HEK293 (cell line): ENCODE data around the gene YPEL4.

ENCODE experiments used
- CTCF ChIA-PET: fragments of 350-600 bp; formaldehyde crosslinking; extraction: SDS; loops from one replicate; lab custom pipeline; 2021; ENCODE audit warnings: antibody characterized with exemption; lab: Yijun Ruan, JAX
- POLR2A ChIA-PET: fragments of 300-600 bp; formaldehyde crosslinking; extraction: SDS; loops from one replicate; lab custom pipeline; 2020; ENCODE audit warnings: antibody characterized with exemption, inconsistent platforms; lab: Yijun Ruan, JAX
- H3K27ac ChIP-seq: fragments of 200-500 bp; sonication (Bioruptor generic); 2 replicates; pipeline ENCODE4 v1.5.1; 2014; ENCODE audit warnings: low read depth, low read length, control low read depth, inconsistent platforms; ENCODE audit errors: extremely low read depth
- H3K36me3 ChIP-seq, 2 experiments: fragments of 200-500 bp in 1 of 2; sonication (Bioruptor generic) in 1 of 2; 1 replicate in 1 of 2; 2 replicates in 1 of 2; pipeline ENCODE4 v1.5.1; 2014 to 2017; ENCODE audit warnings: inconsistent platforms in 2 of 2, low read length in 2 of 2; ENCODE audit not compliant: control insufficient read depth in 2 of 2, insufficient read depth in 1 of 2
- H3K4me1 ChIP-seq: fragments of 200-500 bp; sonication (Bioruptor generic); 2 replicates; pipeline ENCODE4 v1.5.1; 2014; ENCODE audit warnings: mild to moderate bottlenecking, low read length, inconsistent platforms; ENCODE audit not compliant: control insufficient read depth, insufficient read depth
- H3K4me3 ChIP-seq: 2 replicates; pipeline ENCODE4 v1.5.1; 2011; ENCODE audit warnings: low read depth, mild to moderate bottlenecking, control low read depth, low read length, moderate library complexity
- H3K9me3 ChIP-seq: fragments of 200-500 bp; sonication (Bioruptor generic); 2 replicates; pipeline ENCODE4 v1.5.1; 2014; ENCODE audit warnings: low read depth, low read length, inconsistent platforms; ENCODE audit not compliant: control insufficient read depth, insufficient read depth
- EGR2 ChIP-seq: fragments of 450-650 bp; formaldehyde crosslinking; IDR thresholded peaks from 2 replicates; pipeline ENCODE4 v1.5.1; 2016; ENCODE audit warnings: low read depth, missing biosample characterization, missing genetic modification characterization
- FEZF1 ChIP-seq: fragments of 450-650 bp; formaldehyde crosslinking; IDR thresholded peaks from 2 replicates; pipeline ENCODE4 v1.5.1; 2016; ENCODE audit warnings: missing biosample characterization, missing genetic modification characterization
- GLIS1 ChIP-seq: fragments of 450-650 bp; formaldehyde crosslinking; IDR thresholded peaks from 2 replicates; pipeline ENCODE4 v1.5.1; 2016; ENCODE audit warnings: missing biosample characterization, missing genetic modification characterization
- GLIS2 ChIP-seq: fragments of 450-650 bp; formaldehyde crosslinking; IDR thresholded peaks from 2 replicates; pipeline ENCODE4 v1.5.1; 2016; ENCODE audit warnings: missing biosample characterization, missing genetic modification characterization
- KLF16 ChIP-seq: fragments of 450-650 bp; formaldehyde crosslinking; IDR thresholded peaks from 2 replicates; pipeline ENCODE4 v1.5.1; 2017; ENCODE audit warnings: missing biosample characterization, missing genetic modification characterization
- SP2 ChIP-seq: fragments of 450-650 bp; formaldehyde crosslinking; IDR thresholded peaks from 2 replicates; pipeline ENCODE4 v1.5.1; 2016; ENCODE audit warnings: missing biosample characterization, missing genetic modification characterization
- SP3 ChIP-seq: fragments of 450-650 bp; formaldehyde crosslinking; IDR thresholded peaks from 2 replicates; pipeline ENCODE4 v1.5.1; 2016; ENCODE audit warnings: missing biosample characterization, missing genetic modification characterization
- ZFHX2 ChIP-seq: fragments of 450-650 bp; formaldehyde crosslinking; conservative IDR thresholded peaks from 2 replicates; pipeline ENCODE4 v1.5.1; 2016; ENCODE audit warnings: missing biosample characterization, missing genetic modification characterization
- ZIC2 ChIP-seq: fragments of 450-650 bp; formaldehyde crosslinking; IDR thresholded peaks from 2 replicates; pipeline ENCODE4 v1.5.1; 2016; ENCODE audit warnings: missing biosample characterization, missing genetic modification characterization
- ZNF10 ChIP-seq: fragments of 450-650 bp; formaldehyde crosslinking; IDR thresholded peaks from 2 replicates; pipeline ENCODE4 v1.5.1; 2017; ENCODE audit warnings: missing biosample characterization, missing genetic modification characterization
- ZNF121 ChIP-seq: fragments of 450-650 bp; formaldehyde crosslinking; IDR thresholded peaks from 2 replicates; pipeline ENCODE4 v1.5.1; 2016; ENCODE audit warnings: missing biosample characterization, missing genetic modification characterization
- ZNF214 ChIP-seq: fragments of 450-650 bp; formaldehyde crosslinking; IDR thresholded peaks from 2 replicates; pipeline ENCODE4 v1.5.1; 2017; ENCODE audit warnings: missing biosample characterization, mild to moderate bottlenecking, missing genetic modification characterization, borderline replicate concordance
- ZNF24 ChIP-seq: fragments of 450-650 bp; formaldehyde crosslinking; IDR thresholded peaks from 2 replicates; pipeline ENCODE4 v1.5.1; 2016; ENCODE audit warnings: missing biosample characterization, missing genetic modification characterization
- ZNF335 ChIP-seq: fragments of 450-650 bp; formaldehyde crosslinking; conservative IDR thresholded peaks from 2 replicates; pipeline ENCODE4 v1.5.1; 2016; ENCODE audit warnings: missing biosample characterization, missing genetic modification characterization
- ZNF350 ChIP-seq: fragments of 450-650 bp; formaldehyde crosslinking; IDR thresholded peaks from 2 replicates; pipeline ENCODE4 v1.5.0; 2017; ENCODE audit warnings: missing biosample characterization, mild to moderate bottlenecking, missing genetic modification characterization
- ZNF398 ChIP-seq: fragments of 450-650 bp; formaldehyde crosslinking; IDR thresholded peaks from 2 replicates; pipeline ENCODE4 v1.5.1; 2017; ENCODE audit warnings: missing biosample characterization, missing genetic modification characterization
- ZNF416 ChIP-seq: fragments of 450-650 bp; formaldehyde crosslinking; IDR thresholded peaks from 2 replicates; pipeline ENCODE4 v1.5.1; 2016; ENCODE audit warnings: missing biosample characterization, missing genetic modification characterization
- ZNF621 ChIP-seq: fragments of 450-650 bp; formaldehyde crosslinking; IDR thresholded peaks from 2 replicates; pipeline ENCODE4 v1.5.1; 2017; ENCODE audit warnings: missing biosample characterization, missing genetic modification characterization
- ZNF792 ChIP-seq: fragments of 450-650 bp; formaldehyde crosslinking; IDR thresholded peaks from 2 replicates; pipeline ENCODE4 v1.5.1; 2016; ENCODE audit warnings: missing biosample characterization, missing genetic modification characterization
- ZNF830 ChIP-seq: fragments of 450-650 bp; IDR thresholded peaks from 2 replicates; pipeline ENCODE4 v1.5.0; 2018; ENCODE audit warnings: missing biosample characterization, missing genetic modification characterization, low read depth, mild to moderate bottlenecking, moderate library complexity
- TF ChIP-seq, protein P1 (sequence below): fragments of 450-650 bp; formaldehyde crosslinking; IDR thresholded peaks from 2 replicates; pipeline ENCODE4 v1.5.1; 2016; ENCODE audit warnings: missing biosample characterization, missing genetic modification characterization
- TF ChIP-seq, protein P2 (sequence below): fragments of 450-650 bp; formaldehyde crosslinking; IDR thresholded peaks from 2 replicates; pipeline ENCODE4 v1.5.1; 2016; ENCODE audit warnings: missing biosample characterization, missing genetic modification characterization

The YPEL4 gene

GRCh38 chr11:57598831-57599155 is 50.9 kb downstream of the YPEL4 start:
- Histone ChIP-seq H3K36me3 (no peaks in the 10 kb centered on the region), H3K9me3 (no peaks in the 10 kb centered on the region), H3K27ac (no peak overlapping the region), H3K4me1 (no peaks in the 10 kb centered on the region), H3K4me3 (no peak overlapping the region)
- TF ChIP-seq ZNF10 (tag by site-specific recombination) (no peak), ZNF416 (tag by site-specific recombination) (no peak)
- CTCF ChIA-PET, result interaction anchor here (1.4 to 1.7 kb wide), 2 partner anchors 31 to 45 kb away, joined by 4 to 6 read pairs; partner anchors contain the start of gene UBE2L6
- POLR2A ChIA-PET, result interaction anchor here (1.2 to 1.3 kb wide), 2 partner anchors 42 to 81 kb away, joined by 3 read pairs; no protein-coding TSS in a partner anchor

DNA sequence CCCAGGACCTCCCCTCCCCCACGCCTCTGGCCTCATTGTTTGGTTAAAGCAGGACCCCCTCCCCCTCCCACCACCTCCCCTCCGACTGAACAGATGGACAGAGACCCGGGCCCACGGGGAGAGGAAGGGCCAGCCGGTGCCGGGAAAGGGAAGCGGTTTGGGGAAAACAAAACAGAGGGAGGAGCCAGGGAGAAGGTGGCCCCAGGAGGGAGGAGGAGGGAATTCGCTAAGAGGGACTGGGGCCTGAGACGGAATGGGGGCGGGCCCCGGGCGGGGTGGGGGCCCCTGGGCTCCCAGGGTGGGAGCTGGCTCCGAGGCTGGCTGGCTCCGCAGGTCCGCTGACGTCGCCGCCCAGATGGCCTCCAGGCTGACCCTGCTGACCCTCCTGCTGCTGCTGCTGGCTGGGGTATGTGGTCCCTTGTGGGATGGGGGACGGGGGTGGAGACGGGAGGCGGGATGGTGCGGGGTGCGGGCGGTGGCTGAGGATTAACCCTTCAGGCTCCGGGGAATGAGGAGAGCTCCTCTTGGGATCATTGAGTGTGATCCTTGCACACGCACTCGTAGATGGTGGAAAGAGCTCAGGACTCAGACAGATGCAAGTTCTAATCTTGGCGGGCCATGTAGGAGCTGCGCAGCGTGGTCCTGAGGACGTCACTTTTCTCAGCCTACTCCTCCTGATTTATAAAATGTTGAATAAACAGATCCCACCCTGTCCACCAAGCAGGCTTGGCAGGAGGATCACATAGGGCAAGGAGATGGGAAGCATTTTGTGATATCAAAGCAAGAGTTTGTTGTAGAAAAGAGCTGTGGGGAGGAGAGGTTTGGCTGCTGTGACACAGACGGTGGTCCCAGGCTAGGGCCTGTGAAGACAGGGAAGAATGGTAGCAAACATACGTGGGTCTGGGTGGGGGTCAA is 51.5 kb downstream of the YPEL4 start:
- Histone ChIP-seq H3K36me3 (no peaks in the 10 kb centered on the region), H3K9me3 (no peaks in the 10 kb centered on the region), H3K4me3 (peak overlapping the region; percentile 26), H3K27ac (no peak overlapping the region), H3K4me1 (no peaks in the 10 kb centered on the region)
- ChIA-PET POLR2A (interaction anchor here (1.2 to 1.3 kb wide), 2 partner anchors 43 to 81 kb away, joined by 3 read pairs; no protein-coding TSS in a partner anchor), CTCF (interaction anchor here (1.2 to 1.4 kb wide), 2 partner anchors 46 to 47 kb away, joined by 3 to 4 read pairs; no protein-coding TSS in a partner anchor)
- TF ChIP-seq ZNF10 (tag by site-specific recombination), result no peak
- no peak for TF ChIP-seq ZNF121 (tag by site-specific recombination)
- no peak for TF ChIP-seq KLF16 (tag by site-specific recombination)
- TF ChIP-seq ZNF398 (tag by site-specific recombination), result peak; percentile 27; the same call in 1 of the 2 replicates
- no peak for TF ChIP-seq ZNF214 (tag by site-specific recombination)
- peak; percentile 47 for TF ChIP-seq GLIS2 (tag by site-specific recombination)
- no peak for TF ChIP-seq ZNF350
- 0 out of 2 replicates have a peak, but pooled peaks have one; percentile 6 for TF ChIP-seq GLIS1
- TF ChIP-seq, protein P1, sequence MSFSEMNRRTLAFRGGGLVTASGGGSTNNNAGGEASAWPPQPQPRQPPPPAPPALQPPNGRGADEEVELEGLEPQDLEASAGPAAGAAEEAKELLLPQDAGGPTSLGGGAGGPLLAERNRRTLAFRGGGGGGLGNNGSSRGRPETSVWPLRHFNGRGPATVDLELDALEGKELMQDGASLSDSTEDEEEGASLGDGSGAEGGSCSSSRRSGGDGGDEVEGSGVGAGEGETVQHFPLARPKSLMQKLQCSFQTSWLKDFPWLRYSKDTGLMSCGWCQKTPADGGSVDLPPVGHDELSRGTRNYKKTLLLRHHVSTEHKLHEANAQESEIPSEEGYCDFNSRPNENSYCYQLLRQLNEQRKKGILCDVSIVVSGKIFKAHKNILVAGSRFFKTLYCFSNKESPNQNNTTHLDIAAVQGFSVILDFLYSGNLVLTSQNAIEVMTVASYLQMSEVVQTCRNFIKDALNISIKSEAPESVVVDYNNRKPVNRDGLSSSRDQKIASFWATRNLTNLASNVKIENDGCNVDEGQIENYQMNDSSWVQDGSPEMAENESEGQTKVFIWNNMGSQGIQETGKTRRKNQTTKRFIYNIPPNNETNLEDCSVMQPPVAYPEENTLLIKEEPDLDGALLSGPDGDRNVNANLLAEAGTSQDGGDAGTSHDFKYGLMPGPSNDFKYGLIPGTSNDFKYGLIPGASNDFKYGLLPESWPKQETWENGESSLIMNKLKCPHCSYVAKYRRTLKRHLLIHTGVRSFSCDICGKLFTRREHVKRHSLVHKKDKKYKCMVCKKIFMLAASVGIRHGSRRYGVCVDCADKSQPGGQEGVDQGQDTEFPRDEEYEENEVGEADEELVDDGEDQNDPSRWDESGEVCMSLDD, result no peak
- TF ChIP-seq, protein P2, sequence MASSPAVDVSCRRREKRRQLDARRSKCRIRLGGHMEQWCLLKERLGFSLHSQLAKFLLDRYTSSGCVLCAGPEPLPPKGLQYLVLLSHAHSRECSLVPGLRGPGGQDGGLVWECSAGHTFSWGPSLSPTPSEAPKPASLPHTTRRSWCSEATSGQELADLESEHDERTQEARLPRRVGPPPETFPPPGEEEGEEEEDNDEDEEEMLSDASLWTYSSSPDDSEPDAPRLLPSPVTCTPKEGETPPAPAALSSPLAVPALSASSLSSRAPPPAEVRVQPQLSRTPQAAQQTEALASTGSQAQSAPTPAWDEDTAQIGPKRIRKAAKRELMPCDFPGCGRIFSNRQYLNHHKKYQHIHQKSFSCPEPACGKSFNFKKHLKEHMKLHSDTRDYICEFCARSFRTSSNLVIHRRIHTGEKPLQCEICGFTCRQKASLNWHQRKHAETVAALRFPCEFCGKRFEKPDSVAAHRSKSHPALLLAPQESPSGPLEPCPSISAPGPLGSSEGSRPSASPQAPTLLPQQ (tag by site-specific recombination), result no peak
- no peak for TF ChIP-seq ZNF24 (tag by site-specific recombination)
- no peak for TF ChIP-seq ZNF621
- no peak for TF ChIP-seq ZNF792
- TF ChIP-seq SP3 (tag by site-specific recombination), result peak; percentile 45
- TF ChIP-seq ZNF830 (tag by site-specific recombination), result no peak
- TF ChIP-seq SP2 (tag by site-specific recombination), result peak; percentile 62
- TF ChIP-seq EGR2, result peak; percentile 59
- TF ChIP-seq ZFHX2 (tag by site-specific recombination), result peak; percentile 64
- TF ChIP-seq ZNF335 (tag by site-specific recombination), result peak; percentile 44; the same call in 1 of the 2 replicates
- peak; percentile 29; the same call in 1 of the 2 replicates for TF ChIP-seq ZIC2
- no peak for TF ChIP-seq FEZF1 (tag by site-specific recombination)
